Fibroblast of lung (primary cell): Measurements from ENCODE around the gene ZNF454.

Source experiments
- EZH2 ChIP-seq: IDR thresholded peaks from 2 replicates; pipeline ENCODE4 v1.5.1; 2012; ENCODE audit warnings: low read length, control low read depth, mild to moderate bottlenecking; ENCODE audit errors: missing control alignments
- TF ChIP-seq, protein P1 (sequence below), 2 donors: IDR thresholded peaks in 1 of 2; conservative IDR thresholded peaks in 1 of 2; 1 replicate in 1 of 2; 2 replicates in 1 of 2; pipeline ENCODE4 v1.5.1; 2011 to 2012; ENCODE audit warnings: low read length in 2 of 2, control low read depth in 1 of 2, inconsistent platforms in 1 of 2, low read depth in 1 of 2, mild to moderate bottlenecking in 1 of 2

DNA sequence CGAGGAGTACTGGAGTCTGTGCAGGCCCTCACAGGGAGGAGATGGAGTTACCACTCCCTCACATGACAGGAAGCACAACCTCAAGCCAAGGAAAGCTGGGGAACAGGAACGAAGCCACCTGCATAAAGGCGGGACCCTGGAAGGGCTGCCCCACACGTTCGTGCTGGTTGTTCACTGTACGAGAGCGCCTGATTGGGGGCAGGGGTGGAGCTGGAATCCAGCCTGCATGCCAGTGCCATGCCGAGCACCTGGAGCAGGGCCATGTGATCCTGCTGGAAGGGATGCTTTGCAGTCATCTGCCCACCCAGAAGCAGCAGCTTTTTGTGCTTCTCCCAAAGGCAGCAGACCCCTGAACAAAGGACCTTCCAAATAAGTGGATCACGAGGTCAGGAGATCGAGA, 42.7 kb downstream of the ZNF454 start:
- TF ChIP-seq, protein P1, sequence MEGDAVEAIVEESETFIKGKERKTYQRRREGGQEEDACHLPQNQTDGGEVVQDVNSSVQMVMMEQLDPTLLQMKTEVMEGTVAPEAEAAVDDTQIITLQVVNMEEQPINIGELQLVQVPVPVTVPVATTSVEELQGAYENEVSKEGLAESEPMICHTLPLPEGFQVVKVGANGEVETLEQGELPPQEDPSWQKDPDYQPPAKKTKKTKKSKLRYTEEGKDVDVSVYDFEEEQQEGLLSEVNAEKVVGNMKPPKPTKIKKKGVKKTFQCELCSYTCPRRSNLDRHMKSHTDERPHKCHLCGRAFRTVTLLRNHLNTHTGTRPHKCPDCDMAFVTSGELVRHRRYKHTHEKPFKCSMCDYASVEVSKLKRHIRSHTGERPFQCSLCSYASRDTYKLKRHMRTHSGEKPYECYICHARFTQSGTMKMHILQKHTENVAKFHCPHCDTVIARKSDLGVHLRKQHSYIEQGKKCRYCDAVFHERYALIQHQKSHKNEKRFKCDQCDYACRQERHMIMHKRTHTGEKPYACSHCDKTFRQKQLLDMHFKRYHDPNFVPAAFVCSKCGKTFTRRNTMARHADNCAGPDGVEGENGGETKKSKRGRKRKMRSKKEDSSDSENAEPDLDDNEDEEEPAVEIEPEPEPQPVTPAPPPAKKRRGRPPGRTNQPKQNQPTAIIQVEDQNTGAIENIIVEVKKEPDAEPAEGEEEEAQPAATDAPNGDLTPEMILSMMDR (conservative IDR thresholded peaks at IDR 0.05 in 1 of 2, IDR thresholded peaks at IDR 0.05 in 1 of 2; ENCODE audit: low read depth in 1 of 2, low read length in 2 of 2), result no peak
- TF ChIP-seq EZH2, result no peak
